GM10248 (cell line): Measurements from ENCODE around the gene NOX3.
"Not testable (repeated sequence)": the region's sequence is repeated elsewhere in the genome, so short reads cannot be mapped to it uniquely, and the experiment has no call there.

Experiments used
- CTCF ChIA-PET: fragments of 300-600 bp; sonication (Branson Sonifier 250); formaldehyde crosslinking; extraction: SDS; loops from one replicate; lab custom pipeline; 2021; ENCODE audit warnings: antibody characterized with exemption; lab: Yijun Ruan, JAX
- POLR2A ChIA-PET: fragments of 350-650 bp; sonication (Branson Sonifier 250); formaldehyde crosslinking; extraction: SDS; loops from one replicate; lab custom pipeline; 2020; ENCODE audit warnings: antibody characterized with exemption; lab: Yijun Ruan, JAX
- DNase-seq: peaks from one replicate; pipeline ENCODE4 v3.0.0; 2012; ENCODE audit errors: extremely low spot score
- CTCF ChIP-seq: IDR thresholded peaks from 2 replicates; pipeline ENCODE4 v1.5.1; 2012; ENCODE audit warnings: mild to moderate bottlenecking, low read depth; ENCODE audit errors: extremely low read depth, missing control alignments, control extremely low read depth

NOX3 gene

GRCh38 chr6:155472886-155473285, 17.2 kb upstream of the NOX3 start:
- CTCF ChIA-PET: no interaction called here
- no peak for TF ChIP-seq CTCF

GRCh38 chr6:155470979-155471616, 15.5 kb upstream of the NOX3 start:
- DNase-seq, POLR2A ChIA-PET: not testable (repeated sequence)
- CTCF ChIA-PET: interaction anchor here (0.7 to 1.4 kb wide), 4 partner anchors 8 to 144 kb away, joined by 3 to 4 read pairs (median 3); no protein-coding TSS in a partner anchor

More at GRCh38 chr6:155472886-155473285, 17.2 kb upstream of the NOX3 start:
- POLR2A ChIA-PET: no interaction called here
- no peak for DNase-seq

DNA sequence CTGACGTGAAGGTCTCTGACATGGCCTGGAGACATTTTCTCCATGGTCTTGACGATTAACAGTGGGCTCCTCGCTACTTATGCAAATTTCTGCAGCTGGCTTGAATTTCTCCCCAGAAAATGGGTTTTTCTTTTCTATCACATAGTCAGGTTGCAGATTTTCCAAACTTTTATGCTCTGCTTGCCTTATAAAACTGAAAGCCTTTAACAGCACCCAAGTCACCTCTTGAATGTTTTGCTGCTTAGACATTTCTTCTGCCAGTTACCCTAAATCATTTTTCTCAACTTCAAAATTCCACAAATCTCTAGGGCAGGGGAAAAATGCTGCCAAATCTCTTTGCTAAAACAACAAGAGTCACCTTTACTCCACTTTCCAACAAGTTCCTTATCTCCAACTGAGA, 12.9 kb upstream of the NOX3 start:
- CTCF ChIA-PET, POLR2A ChIA-PET, DNase-seq: not testable (repeated sequence)

DNA sequence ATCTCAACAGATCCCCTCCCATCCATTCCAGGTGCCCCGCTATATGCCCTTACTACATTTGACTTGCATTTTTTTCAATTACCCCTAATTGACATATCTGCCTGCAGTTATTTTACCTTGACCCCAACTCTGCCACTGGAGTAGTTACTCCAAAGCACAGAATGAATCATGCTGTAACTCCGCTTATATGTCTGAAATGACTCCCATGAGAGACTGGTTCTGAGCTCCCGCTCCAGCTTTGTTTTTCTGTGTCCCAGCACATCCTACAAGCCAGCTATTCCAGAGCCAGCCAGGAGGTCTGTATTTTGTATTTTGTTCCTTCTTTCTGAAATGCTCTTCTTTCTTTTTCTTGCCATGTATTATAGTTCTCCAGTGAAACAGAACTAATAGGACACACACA, 10.9 kb upstream of the NOX3 start:
- POLR2A ChIA-PET: no interaction called here
- DNase-seq: no peak
- CTCF ChIA-PET: no interaction called here
- TF ChIP-seq CTCF: no peak

DNA sequence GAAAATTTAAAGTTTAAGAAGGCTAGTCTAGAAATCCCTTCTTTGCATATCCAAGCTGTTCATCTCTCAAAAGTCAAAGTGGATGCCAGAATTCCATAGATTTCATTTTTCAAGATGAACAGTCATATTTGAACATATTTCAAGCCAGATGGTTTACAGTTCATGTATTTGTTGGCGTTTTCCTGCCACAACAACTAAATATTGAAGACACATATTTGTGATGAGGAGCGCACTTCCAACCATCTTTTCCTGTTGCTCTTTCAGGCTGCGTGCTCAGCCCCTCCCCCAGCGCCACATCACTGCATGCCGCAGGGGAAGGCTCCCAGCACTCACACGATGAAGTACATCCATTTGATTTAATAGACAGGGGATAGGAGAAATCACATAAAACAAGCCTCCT, 5.9 kb upstream of the NOX3 start:
- DNase-seq: no peak
- CTCF ChIA-PET: no interaction called here
- POLR2A ChIA-PET: no interaction called here
- no peak for TF ChIP-seq CTCF

GRCh38 chr6:155454471-155454870, 1.2 kb downstream of the NOX3 start:
- CTCF ChIA-PET: no interaction called here
- TF ChIP-seq CTCF: no peak
- POLR2A ChIA-PET: no interaction called here
- no peak for DNase-seq

GRCh38 chr6:155454008-155454407, 1.6 kb downstream of the NOX3 start:
- DNase-seq: no peak
- ChIA-PET POLR2A (no interaction called here), CTCF (no interaction called here)
- no peak for TF ChIP-seq CTCF

DNA sequence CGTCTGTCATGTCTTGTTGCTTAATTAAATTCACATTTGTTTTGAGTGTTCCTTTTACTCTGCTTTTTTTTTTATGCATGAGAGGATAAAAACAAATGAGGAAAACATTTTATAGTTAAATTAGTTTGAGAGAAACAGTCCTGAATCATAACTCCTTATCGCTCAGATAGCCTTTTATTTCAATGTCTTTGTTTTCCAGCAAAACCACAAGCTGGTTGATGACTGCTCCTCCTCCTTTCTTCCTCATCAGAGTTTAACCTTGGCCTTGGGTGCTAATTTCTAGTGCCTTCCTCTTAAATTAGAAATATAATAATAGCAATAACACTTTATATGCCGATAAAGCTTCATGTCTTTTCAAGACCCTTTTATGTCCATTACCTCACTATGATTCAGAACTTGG, 3.1 kb downstream of the NOX3 start:
- TF ChIP-seq CTCF: no peak
- ChIA-PET POLR2A (no interaction called here), CTCF (interaction anchor here (1.3 to 1.6 kb wide), 3 partner anchors 10 to 17 kb away, joined by 4 to 5 read pairs (median 4); no protein-coding TSS in a partner anchor)
- no peak for DNase-seq

DNA sequence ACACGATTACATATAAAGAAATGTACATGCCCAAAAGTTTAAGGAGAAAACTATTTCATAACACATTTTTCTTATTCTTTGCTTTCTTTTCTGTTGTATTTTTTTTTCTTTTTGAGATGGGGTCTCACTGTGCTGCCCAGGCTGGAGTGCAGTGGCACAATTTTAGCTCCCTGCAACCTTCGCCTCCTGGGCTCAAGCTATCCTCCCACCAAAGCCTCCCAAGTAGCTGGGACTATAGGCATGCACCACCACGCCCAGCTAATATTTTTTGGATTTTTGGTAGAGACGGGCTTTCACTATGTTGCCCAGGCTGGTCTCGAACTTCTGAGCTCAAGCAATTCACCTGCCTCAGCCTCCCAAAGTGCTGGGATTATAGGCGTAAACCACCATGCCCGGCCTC, 4.1 kb downstream of the NOX3 start:
- CTCF ChIA-PET: interaction anchor here (1.6 kb wide), 1 partner anchor 16 kb away, joined by 4 read pairs; no protein-coding TSS in a partner anchor
- POLR2A ChIA-PET, DNase-seq: not testable (repeated sequence)
